ENCODE results near the gene CFAP92.
A peak's percentile ranks its signal among the peaks of the same experiment; 100 is the strongest.

The CFAP92 gene

DNA sequence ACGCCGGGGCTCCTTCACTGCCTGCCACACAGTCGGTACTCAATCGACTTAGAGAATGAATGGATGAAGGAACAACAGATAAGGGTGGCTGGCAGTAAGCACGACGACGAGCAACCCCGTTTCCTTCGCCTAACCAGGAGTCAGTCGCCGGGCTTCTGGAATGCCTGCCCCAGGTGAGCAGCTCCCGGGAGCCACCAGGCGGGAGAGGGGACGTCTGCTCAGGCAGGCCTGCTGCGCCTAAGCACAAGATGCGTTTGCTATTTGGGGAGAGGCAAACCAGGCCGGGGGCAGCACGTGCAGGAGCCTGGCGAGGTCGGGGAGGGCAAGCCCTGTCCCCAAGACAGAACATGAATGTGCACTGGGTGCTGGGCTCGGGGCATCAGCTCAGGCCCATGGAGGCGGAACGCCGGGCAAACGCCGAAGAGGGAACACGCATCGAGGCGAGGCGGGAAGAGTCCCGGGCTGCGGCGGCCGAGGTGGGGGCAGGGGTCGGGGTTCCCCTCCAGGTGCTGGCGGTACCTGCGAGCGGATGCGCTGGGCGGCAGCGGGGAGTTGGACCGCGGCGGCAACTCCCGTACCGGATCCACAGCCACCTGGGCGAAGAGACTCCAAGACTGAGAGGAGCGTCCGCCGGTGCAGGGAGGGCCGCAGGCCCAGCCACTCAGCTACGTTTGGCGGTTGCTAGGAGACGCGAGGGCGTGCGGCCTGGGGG lies at the start of gene CFAP92:
CFAP92 (minus strand) TSS at position 616 of the 712 bp plus-strand sequence. CDS start 772 bp downstream, outside the sequence.
- no peak within 1 kb of the TSS for H3K9ac ChIP-seq (ENCODE audit: insufficient read length)
- no peak within 1 kb of the TSS for H3K27ac ChIP-seq
- no peak for DNase-seq (ENCODE audit: low read depth, low spot score)
- peak within 1 kb of the TSS; percentile 71 for H3K4me3 ChIP-seq
- TF ChIP-seq FOXP2 (optimal IDR thresholded peaks at IDR 0.05; ENCODE audit: control extremely low read depth, extremely low read length, insufficient read depth) = no peak
- TF ChIP-seq EZH2 (IDR thresholded peaks at IDR 0.05) = no peak
- no peak for TF ChIP-seq POLR2AphosphoS5 (IDR thresholded peaks at IDR 0.05; ENCODE audit: borderline replicate concordance, low read depth, low read length)
- no peaks in the 10 kb centered on the region for H3K36me3 ChIP-seq (ENCODE audit: insufficient read depth, low read length)
- H3K9me3 ChIP-seq (ENCODE audit: low read depth, low read length) = no peaks in the 10 kb centered on the region

DNA sequence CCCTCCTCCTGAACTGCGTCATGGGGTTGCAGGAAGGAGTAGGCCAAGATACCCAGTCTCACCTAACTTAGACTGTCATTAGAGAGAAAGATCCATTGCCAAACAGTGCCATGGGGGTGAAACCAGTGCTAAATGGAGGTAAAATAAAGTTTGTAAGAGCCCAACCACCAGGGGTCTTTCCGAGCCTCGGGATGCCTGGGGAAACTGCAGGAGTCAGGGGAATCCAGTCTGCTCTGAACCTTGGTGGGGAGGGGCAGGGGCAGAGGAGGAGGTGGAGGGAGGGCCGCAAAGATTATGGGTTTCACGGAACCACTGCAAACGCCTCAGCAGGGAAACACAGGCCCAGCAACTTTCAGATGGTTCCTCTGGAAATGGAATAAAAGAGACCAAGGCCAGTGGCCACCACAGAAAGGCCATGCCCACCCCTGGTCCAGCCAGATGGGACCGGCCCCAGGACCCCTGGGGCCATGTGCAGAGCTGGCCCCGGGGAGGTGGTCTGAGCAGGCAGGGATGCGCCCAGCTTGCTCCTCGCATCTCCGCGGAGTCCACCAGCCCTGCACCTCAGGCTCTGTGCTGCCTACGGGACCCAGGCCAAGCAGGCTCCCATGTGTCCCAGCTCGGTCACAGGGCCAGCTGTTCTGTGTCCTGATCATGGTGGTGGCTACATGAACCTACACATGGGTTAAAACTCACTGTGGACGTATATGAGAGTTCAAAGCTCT lies 46.9 kb upstream of the CFAP92 start:
- DNase-seq (ENCODE audit: low read depth, low spot score) = no peak
- TF ChIP-seq EZH2 (IDR thresholded peaks at IDR 0.05) (no peak), POLR2AphosphoS5 (IDR thresholded peaks at IDR 0.05; ENCODE audit: borderline replicate concordance, low read depth, low read length) (no peak), FOXP2 (optimal IDR thresholded peaks at IDR 0.05; ENCODE audit: control extremely low read depth, extremely low read length, insufficient read depth) (no peak)
- no peaks in the 10 kb centered on the region for H3K36me3 ChIP-seq (ENCODE audit: insufficient read depth, low read length)
- H3K9me3 ChIP-seq (ENCODE audit: low read depth, low read length) = no peaks in the 10 kb centered on the region
- H3K4me3 ChIP-seq = no peak overlapping the region
- no peak overlapping the region for H3K9ac ChIP-seq (ENCODE audit: insufficient read length)
- no peak overlapping the region for H3K27ac ChIP-seq

DNA sequence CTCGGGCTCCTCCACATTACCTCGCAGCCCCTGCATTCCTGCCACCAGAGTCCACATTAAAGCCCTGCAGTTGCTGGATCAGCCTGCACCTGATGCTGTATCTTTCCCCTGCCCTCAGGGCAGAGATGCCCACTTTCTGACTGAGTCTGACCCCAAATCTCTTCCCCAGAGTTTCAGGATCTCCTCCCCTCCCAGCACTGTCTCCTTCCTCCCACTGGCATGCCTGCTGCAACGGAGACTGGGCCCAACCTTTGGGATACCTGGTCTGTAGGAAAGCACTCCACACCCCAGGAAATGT lies 46.1 kb upstream of the CFAP92 start:
- H3K36me3 ChIP-seq (ENCODE audit: insufficient read depth, low read length) = no peaks in the 10 kb centered on the region
- no peak for TF ChIP-seq POLR2AphosphoS5 (IDR thresholded peaks at IDR 0.05; ENCODE audit: borderline replicate concordance, low read depth, low read length)
- TF ChIP-seq FOXP2 (optimal IDR thresholded peaks at IDR 0.05; ENCODE audit: control extremely low read depth, extremely low read length, insufficient read depth) = no peak
- no peak for TF ChIP-seq EZH2 (IDR thresholded peaks at IDR 0.05)
- no peak for DNase-seq (ENCODE audit: low read depth, low spot score)
- no peak overlapping the region for H3K9ac ChIP-seq (ENCODE audit: insufficient read length)
- H3K27ac ChIP-seq = no peak overlapping the region
- no peak overlapping the region for H3K4me3 ChIP-seq
- H3K9me3 ChIP-seq (ENCODE audit: low read depth, low read length) = no peaks in the 10 kb centered on the region

DNA sequence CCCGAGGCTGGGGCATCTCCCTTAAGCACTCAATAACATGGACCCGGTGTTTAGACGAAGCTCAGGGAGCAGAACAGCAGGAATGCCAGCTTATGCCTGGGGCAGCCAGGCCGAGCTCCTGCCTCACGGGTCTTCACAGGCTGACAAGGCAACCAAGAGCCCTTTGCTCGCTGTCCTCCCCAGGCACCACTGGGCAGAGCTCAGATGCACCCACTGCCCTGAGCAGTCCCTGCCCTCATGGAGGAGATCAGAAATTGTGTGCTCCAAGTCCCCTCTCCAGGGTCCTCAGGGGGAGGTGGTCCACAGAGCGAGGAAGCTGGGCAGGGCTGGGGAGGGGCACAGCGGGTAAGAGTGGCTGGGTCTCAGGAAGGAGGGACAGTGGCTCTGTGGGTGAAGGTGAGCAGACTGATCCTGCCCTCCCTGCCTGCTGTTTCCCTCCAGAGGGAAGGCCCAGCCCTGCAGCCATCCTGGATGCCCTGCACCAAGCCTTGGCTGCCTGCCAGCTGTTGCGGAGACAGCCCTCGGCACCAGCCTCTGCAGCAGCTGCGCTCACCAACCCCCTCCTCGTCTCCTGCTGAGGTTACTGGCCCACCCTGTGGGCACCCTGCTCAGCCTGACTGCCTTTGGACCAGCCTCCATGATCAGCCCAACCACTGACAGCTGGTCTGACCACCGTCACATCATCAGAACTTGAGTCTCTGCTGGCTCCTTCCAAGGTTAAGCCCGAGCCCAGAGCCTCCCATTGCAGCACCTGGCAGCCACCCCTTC lies 45.6 kb upstream of the CFAP92 start:
- Histone ChIP-seq H3K27ac (no peak overlapping the region), H3K36me3 (ENCODE audit: insufficient read depth, low read length) (no peaks in the 10 kb centered on the region), H3K4me3 (no peak overlapping the region; the same call in 1 of the 2 replicates), H3K9me3 (ENCODE audit: low read depth, low read length) (no peaks in the 10 kb centered on the region), H3K9ac (ENCODE audit: insufficient read length) (no peak overlapping the region)
- TF ChIP-seq POLR2AphosphoS5 (IDR thresholded peaks at IDR 0.05; ENCODE audit: borderline replicate concordance, low read depth, low read length) (no peak), FOXP2 (optimal IDR thresholded peaks at IDR 0.05; ENCODE audit: control extremely low read depth, extremely low read length, insufficient read depth) (peak; percentile 76), EZH2 (IDR thresholded peaks at IDR 0.05) (no peak)
- no peak for DNase-seq (ENCODE audit: low read depth, low spot score)

GRCh38 chr3:129038121-129038855 lies 44.4 kb upstream of the CFAP92 start:
- H3K4me3 ChIP-seq = no peak overlapping the region
- no peaks in the 10 kb centered on the region for H3K9me3 ChIP-seq (ENCODE audit: low read depth, low read length)
- no peak overlapping the region for H3K27ac ChIP-seq
- no peak for TF ChIP-seq POLR2AphosphoS5 (IDR thresholded peaks at IDR 0.05; ENCODE audit: borderline replicate concordance, low read depth, low read length)
- no peak for TF ChIP-seq FOXP2 (optimal IDR thresholded peaks at IDR 0.05; ENCODE audit: control extremely low read depth, extremely low read length, insufficient read depth)
- TF ChIP-seq EZH2 (IDR thresholded peaks at IDR 0.05) = no peak
- no peaks in the 10 kb centered on the region for H3K36me3 ChIP-seq (ENCODE audit: insufficient read depth, low read length)
- H3K9ac ChIP-seq (ENCODE audit: insufficient read length) = peak overlapping the region; percentile 19
- DNase-seq (ENCODE audit: low read depth, low spot score) = no peak

DNA sequence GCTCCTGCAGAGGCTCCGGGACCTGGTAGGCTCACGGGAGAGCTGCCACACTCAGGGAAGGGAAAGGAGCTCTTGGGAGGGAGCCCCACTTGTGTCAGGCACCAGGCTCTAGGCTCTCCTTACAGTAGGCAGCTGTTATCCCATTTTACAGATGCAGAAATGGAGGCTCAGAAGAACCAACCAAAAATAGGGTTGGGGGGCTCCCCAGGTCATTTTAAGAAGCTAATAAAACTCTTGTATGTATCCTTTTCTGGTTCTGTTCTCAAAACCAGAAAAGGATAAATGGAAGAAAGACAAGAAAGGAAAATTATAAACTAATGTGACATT lies 43.2 kb upstream of the CFAP92 start:
- Histone ChIP-seq H3K27ac (no peak overlapping the region), H3K9ac (ENCODE audit: insufficient read length) (no peak overlapping the region), H3K36me3 (ENCODE audit: insufficient read depth, low read length) (no peaks in the 10 kb centered on the region), H3K4me3 (no peak overlapping the region), H3K9me3 (ENCODE audit: low read depth, low read length) (no peaks in the 10 kb centered on the region)
- TF ChIP-seq EZH2 (IDR thresholded peaks at IDR 0.05) (no peak), FOXP2 (optimal IDR thresholded peaks at IDR 0.05; ENCODE audit: control extremely low read depth, extremely low read length, insufficient read depth) (no peak), POLR2AphosphoS5 (IDR thresholded peaks at IDR 0.05; ENCODE audit: borderline replicate concordance, low read depth, low read length) (no peak)
- DNase-seq (ENCODE audit: low read depth, low spot score) = no peak

DNA sequence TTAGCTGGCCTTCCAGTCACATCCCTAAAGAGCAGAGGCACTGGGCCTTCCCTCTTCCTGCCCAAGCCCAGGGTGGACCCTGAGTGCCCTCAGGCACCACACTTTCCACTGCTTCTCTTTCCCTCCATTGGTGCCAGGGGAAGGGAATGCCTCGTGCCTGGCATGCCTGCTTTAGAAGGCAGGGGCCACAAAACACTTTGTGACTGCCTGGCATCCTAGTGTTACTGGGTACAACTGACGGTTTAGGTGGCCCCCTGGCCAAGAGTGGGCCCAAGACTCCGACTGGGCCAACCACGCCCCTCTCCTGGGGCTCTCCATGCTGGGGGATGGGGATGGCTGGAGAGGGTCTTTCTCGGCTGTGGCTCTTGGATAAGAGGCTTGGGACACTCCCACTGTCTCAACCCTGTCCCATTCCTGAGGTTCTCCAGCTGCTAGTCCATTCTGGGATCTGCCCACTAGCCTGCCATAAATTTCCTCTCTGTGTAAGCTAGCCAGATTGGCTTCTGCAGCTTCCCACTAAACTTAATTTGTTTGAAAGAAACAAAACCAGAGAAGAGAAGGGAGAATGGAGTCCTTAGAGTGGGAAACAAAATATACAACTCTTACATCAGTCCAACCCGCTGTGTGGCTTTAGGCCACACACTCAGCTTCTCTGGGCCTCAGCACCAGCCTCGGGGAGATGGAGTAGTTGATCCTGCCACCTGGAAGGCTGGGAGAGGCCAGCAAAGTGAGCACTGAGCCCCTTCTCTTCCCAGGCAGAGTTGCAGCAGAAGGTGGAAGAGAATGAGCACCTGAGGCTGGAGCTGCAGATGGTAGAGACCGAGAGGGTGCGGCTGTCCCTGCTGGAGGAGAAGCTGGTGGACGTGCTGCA lies 42.6 kb upstream of the CFAP92 start:
- TF ChIP-seq POLR2AphosphoS5 (IDR thresholded peaks at IDR 0.05; ENCODE audit: borderline replicate concordance, low read depth, low read length) (no peak), FOXP2 (optimal IDR thresholded peaks at IDR 0.05; ENCODE audit: control extremely low read depth, extremely low read length, insufficient read depth) (no peak), EZH2 (IDR thresholded peaks at IDR 0.05) (no peak)
- no peak overlapping the region for H3K27ac ChIP-seq

More for the DNA sequence above, 42.6 kb upstream of the CFAP92 start:
- Histone ChIP-seq H3K36me3 (ENCODE audit: insufficient read depth, low read length) (no peaks in the 10 kb centered on the region), H3K9me3 (ENCODE audit: low read depth, low read length) (no peaks in the 10 kb centered on the region), H3K4me3 (no peak overlapping the region), H3K9ac (ENCODE audit: insufficient read length) (no peak overlapping the region)
- DNase-seq (ENCODE audit: low read depth, low spot score) = no peak

Data from SK-N-MC (cell line).